RPMI8226 (cell line): ENCODE data around the gene CSNK2A3.
"Not testable (repeated sequence)": the region's sequence is repeated elsewhere in the genome, so short reads cannot be mapped to it uniquely, and the experiment has no call there.

ENCODE experiments used
- DNase-seq: peaks from one replicate; pipeline ENCODE4 v3.0.0-alpha.2; 2015

CSNK2A3 gene

GRCh38 chr11:11378184-11378940 lies 25.3 kb upstream of the CSNK2A3 start:
- no peak for DNase-seq

GRCh38 chr11:11374358-11375148 lies 21.5 kb upstream of the CSNK2A3 start:
- no peak for DNase-seq

- no peak for DNase-seq
These were observed 20.9 kb upstream of the CSNK2A3 start for GRCh38 chr11:11373934-11374333.

- DNase-seq: no peak
These were observed 19.4 kb upstream of the CSNK2A3 start for GRCh38 chr11:11372461-11372860.

GRCh38 chr11:11370962-11371303 lies 17.9 kb upstream of the CSNK2A3 start:
- no peak for DNase-seq

GRCh38 chr11:11370255-11370961 lies 17.4 kb upstream of the CSNK2A3 start:
- DNase-seq: no peak

- no peak for DNase-seq
These were observed 13.7 kb upstream of the CSNK2A3 start for GRCh38 chr11:11366793-11367192.

GRCh38 chr11:11363674-11364073 lies 10.6 kb upstream of the CSNK2A3 start:
- no peak for DNase-seq

GRCh38 chr11:11359611-11360010 lies 6.6 kb upstream of the CSNK2A3 start:
- DNase-seq: no peak

- no peak for DNase-seq
These were observed 3.8 kb upstream of the CSNK2A3 start for GRCh38 chr11:11356842-11357241.

GRCh38 chr11:11351851-11352250 lies 1.2 kb downstream of the CSNK2A3 start:
- DNase-seq: not testable (repeated sequence)

- no peak for DNase-seq
These were observed 1.9 kb downstream of the CSNK2A3 start for GRCh38 chr11:11351042-11351586.

GRCh38 chr11:11349870-11350337 lies 3.1 kb downstream of the CSNK2A3 start:
- no peak for DNase-seq

GRCh38 chr11:11349106-11349825 lies 3.8 kb downstream of the CSNK2A3 start:
- no peak for DNase-seq

- no peak for DNase-seq
These were observed 4.7 kb downstream of the CSNK2A3 start for GRCh38 chr11:11348303-11348702.

- no peak for DNase-seq
These were observed 5.5 kb downstream of the CSNK2A3 start for GRCh38 chr11:11347592-11347991.

GRCh38 chr11:11346303-11346702 lies 6.7 kb downstream of the CSNK2A3 start:
- DNase-seq: no peak

- DNase-seq: no peak
These were observed 8.0 kb downstream of the CSNK2A3 start for GRCh38 chr11:11345099-11345498.

GRCh38 chr11:11344045-11344444 lies 9.0 kb downstream of the CSNK2A3 start:
- no peak for DNase-seq

- no peak for DNase-seq
These were observed 14.7 kb downstream of the CSNK2A3 start for GRCh38 chr11:11338304-11338703.

GRCh38 chr11:11336664-11337063 lies 16.4 kb downstream of the CSNK2A3 start:
- DNase-seq: no peak

GRCh38 chr11:11335043-11335442 lies 18.0 kb downstream of the CSNK2A3 start:
- no peak for DNase-seq

- DNase-seq: no peak
These were observed 18.4 kb downstream of the CSNK2A3 start for GRCh38 chr11:11334607-11335006.
